ENCODE measurements around the gene EVA1C.
"Not testable (repeated sequence)": the region's sequence is repeated elsewhere in the genome, so short reads cannot be mapped to it uniquely, and the experiment has no call there.

Gene EVA1C

GRCh38 chr21:32499249-32500055, 86.9 kb downstream of the EVA1C start:
- DNase-seq (ENCODE audit: low read depth in 2 of 2) = no peak

GRCh38 chr21:32503641-32504040, 91.1 kb downstream of the EVA1C start:
- not testable (repeated sequence) for DNase-seq (ENCODE audit: low read depth in 2 of 2)

- not testable (repeated sequence) for DNase-seq (ENCODE audit: low read depth in 2 of 2)
Observed at GRCh38 chr21:32505767-32506166, 93.3 kb downstream of the EVA1C start.

GRCh38 chr21:32506411-32506965, 94.0 kb downstream of the EVA1C start:
- DNase-seq (ENCODE audit: low read depth in 2 of 2) = not testable (repeated sequence)

GRCh38 chr21:32507342-32507919, 94.9 kb downstream of the EVA1C start:
- DNase-seq (ENCODE audit: low read depth in 2 of 2) = no peak

- DNase-seq (ENCODE audit: low read depth in 2 of 2) = not testable (repeated sequence)
Observed at GRCh38 chr21:32508036-32508435, 95.5 kb downstream of the EVA1C start.

GRCh38 chr21:32508558-32508957, 96.1 kb downstream of the EVA1C start:
- no peak for DNase-seq (ENCODE audit: low read depth in 2 of 2)

- DNase-seq (ENCODE audit: low read depth in 2 of 2) = not testable (repeated sequence)
Observed at GRCh38 chr21:32508975-32509374, 96.5 kb downstream of the EVA1C start.

GRCh38 chr21:32514275-32515055, 102.0 kb downstream of the EVA1C start:
- DNase-seq (ENCODE audit: low read depth in 2 of 2) = no peak

- DNase-seq (ENCODE audit: low read depth in 2 of 2) = no peak
Observed at GRCh38 chr21:32515874-32516273, 103.4 kb downstream of the EVA1C start.

- DNase-seq (ENCODE audit: low read depth in 2 of 2) = no peak
Observed at GRCh38 chr21:32516756-32517649, 104.5 kb downstream of the EVA1C start.

GRCh38 chr21:32519945-32520874, 107.7 kb downstream of the EVA1C start:
- no peak for DNase-seq (ENCODE audit: low read depth in 2 of 2)

GRCh38 chr21:32520875-32521735, 108.6 kb downstream of the EVA1C start:
- DNase-seq (ENCODE audit: low read depth in 2 of 2) = no peak

- DNase-seq (ENCODE audit: low read depth in 2 of 2) = no peak
Observed at GRCh38 chr21:32521736-32522355, 109.3 kb downstream of the EVA1C start.

GRCh38 chr21:32523463-32523862, 111.0 kb downstream of the EVA1C start:
- DNase-seq (ENCODE audit: low read depth in 2 of 2) = no peak

GRCh38 chr21:32523988-32524719, 111.6 kb downstream of the EVA1C start:
- DNase-seq (ENCODE audit: low read depth in 2 of 2) = no peak

GRCh38 chr21:32525282-32525681, 112.8 kb downstream of the EVA1C start:
- no peak for DNase-seq (ENCODE audit: low read depth in 2 of 2)

- no peak for DNase-seq (ENCODE audit: low read depth in 2 of 2)
Observed at GRCh38 chr21:32529679-32530078, 117.2 kb downstream of the EVA1C start.
